ENCODE measurements around the gene P2RY12.
"Not testable (repeated sequence)": the region's sequence is repeated elsewhere in the genome, so short reads cannot be mapped to it uniquely, and the experiment has no call there.

P2RY12 gene

GRCh38 chr3:151393146-151393830, 8.7 kb upstream of the P2RY12 start:
- DNase-seq (ENCODE audit: low spot score): no peak

- not testable (repeated sequence) for DNase-seq (ENCODE audit: low spot score)
Observed at GRCh38 chr3:151392191-151392590, 7.6 kb upstream of the P2RY12 start.

GRCh38 chr3:151391720-151392119, 7.2 kb upstream of the P2RY12 start:
- no peak for DNase-seq (ENCODE audit: low spot score)

GRCh38 chr3:151387842-151388241, 3.3 kb upstream of the P2RY12 start:
- no peak for DNase-seq (ENCODE audit: low spot score)

DNA sequence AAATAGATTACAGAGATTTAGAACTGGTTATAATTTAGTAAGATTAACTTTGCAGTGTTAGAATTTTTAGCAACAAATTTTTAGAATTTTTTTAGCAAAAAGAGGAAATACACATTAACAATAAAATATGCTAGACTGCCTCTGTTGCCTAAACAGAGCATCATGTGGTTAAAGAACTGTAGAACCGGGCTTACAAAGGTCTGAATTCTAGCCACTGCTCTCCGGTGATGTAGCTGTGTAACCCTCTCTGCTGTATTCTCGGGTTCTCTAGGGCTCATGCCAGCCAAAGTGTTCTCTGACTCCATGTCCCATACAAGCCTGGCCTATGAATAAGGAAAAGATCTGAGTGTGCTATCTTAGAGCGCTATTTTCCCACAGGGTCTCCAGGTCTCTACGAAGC, 2.9 kb upstream of the P2RY12 start:
- no peak for DNase-seq (ENCODE audit: low spot score)

DNA sequence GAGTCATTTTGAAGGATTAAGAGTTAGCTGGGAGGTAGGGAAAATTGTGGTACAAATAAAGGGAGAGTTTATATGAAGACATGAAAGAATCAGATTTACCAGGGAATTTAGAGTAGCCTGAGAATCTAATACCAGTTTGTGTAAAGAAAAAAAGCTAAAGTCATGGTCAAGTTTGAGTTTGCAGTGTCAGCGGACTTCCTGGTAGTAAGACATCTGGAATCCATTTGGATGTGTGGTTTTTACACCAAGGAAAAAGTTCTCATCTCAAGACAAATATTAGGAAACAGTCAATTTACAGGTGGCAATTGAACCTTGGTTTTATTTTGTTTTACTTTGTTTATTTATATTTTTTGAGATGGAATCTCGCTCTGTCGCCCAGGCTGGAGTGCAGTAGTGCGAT, 1.5 kb upstream of the P2RY12 start:
- no peak for DNase-seq (ENCODE audit: low spot score)

DNA sequence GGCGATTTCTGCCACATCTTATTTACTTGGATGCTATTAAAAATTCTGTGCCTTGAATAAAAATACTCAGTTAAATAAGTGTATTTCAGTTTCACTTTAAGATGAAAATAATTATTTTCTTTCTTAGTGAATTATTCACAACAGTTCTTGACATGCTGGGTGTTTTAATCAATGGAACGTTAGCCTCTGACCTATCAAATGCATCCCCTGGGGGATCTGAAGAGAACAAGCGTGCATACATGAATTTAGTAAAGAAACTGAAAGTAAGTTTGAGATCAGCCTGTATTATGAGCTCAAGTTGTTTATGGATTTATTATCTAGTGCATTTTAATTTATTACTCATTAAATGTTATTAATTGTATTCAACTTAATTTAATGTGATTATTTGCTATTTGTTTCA, 597 bp downstream of the P2RY12 start:
- DNase-seq (ENCODE audit: low spot score): no peak

DNA sequence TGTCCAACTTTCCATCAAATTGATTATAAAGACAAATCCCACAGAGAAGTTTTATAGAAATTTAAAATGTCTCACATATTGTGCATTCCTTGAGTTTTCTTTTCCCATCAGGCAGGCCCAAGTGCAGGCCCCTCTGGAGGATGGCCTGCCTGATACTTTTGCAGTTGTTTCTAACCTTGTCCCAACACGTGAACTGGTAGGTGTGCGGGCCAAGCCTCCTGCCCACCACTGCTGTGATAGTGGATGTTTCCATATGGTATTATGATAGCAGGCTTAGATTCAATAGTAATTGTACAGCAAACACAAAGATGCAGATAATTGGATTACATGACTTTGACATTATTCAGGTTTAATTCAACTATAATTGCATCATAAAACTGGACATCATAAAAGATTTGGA, 1.4 kb downstream of the P2RY12 start:
- no peak for DNase-seq (ENCODE audit: low spot score)

- no peak for DNase-seq (ENCODE audit: low spot score)
Observed at GRCh38 chr3:151382671-151383070, 1.9 kb downstream of the P2RY12 start.

GRCh38 chr3:151379083-151379734, 5.3 kb downstream of the P2RY12 start:
- no peak for DNase-seq (ENCODE audit: low spot score)

DNA sequence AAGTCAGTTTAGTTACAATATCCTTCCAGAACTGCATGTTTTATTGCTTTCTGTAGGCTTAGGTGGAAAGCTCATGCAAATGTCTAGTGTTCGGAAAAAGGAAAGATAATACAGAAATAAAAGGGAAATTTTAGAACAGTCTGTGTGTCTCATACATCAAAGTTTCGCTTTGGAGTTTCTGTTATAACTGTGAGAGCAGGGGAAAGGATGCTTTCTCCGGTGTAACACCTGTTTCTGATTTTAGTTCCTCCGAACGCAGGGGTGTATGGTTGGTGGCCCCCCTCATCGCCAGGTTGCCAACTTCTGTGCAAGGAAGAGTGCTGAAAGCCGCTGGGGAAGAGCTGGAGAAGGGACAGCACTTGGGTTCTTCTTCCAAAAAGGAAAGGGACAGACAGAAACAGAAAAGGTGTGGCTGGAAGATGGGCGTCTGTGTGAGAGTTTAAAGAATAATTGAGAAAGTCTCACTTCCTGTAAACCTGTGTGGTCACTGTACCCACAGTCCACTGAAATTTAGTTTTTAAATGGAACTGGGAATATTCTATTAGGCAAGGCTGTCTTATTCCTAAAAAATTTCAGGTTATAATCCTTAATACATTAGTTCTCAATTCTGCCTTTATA, 6.7 kb downstream of the P2RY12 start:
- DNase-seq (ENCODE audit: low spot score): no peak

DNA sequence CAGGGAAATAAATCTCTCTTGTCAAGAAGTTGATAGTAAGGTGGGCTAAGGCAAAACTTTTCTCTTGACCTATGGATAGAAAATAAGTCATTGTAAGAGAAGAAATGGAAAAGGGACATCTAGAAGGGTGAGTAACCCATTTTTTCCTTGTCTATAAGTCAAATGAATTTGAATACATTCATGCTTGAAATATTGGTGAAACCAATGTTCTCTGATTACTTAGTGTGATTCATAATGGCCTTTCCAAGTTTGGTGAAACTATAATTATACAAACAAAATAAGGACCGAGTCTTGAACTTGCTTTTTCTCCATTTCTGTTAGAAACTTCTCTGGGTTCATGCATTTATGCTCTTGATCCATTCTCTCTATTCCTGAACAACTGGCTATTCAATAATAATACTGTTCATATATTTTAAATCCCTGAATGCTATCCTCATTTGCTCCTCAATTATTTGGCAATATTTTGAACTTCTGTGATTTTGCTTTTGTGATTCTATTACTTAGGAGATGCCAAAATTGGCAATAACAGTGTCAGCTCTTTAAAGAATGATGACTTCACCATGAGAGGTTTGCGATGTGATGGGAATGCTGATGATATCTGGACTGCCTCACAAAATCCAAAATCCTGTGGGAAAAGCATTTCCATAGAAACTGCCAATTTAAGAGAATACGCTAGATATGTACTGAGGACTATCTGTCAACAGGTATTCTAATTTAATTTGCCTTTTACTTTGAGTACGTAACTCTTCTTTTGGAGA, 12.3 kb downstream of the P2RY12 start:
- DNase-seq (ENCODE audit: low spot score): no peak

DNA sequence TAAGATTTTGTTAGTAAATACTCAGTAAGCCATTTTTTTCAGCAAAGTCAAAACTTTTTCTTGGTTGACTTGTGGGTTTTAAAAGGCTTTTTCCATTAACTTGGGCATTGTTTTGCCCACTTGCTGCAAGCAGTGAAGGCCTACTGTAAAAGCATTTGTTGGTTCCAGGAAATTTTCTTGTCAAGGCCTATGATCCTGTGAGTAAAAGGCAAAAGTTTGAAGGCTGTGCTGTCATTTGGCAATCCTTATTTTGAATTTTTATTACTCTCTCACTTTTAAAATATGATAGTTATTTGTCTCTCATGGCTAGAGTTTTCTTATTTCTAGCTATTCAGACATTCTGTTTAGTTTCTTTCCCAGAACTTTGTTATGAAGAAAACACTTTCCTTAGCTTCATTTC, 13.0 kb downstream of the P2RY12 start:
- no peak for DNase-seq (ENCODE audit: low spot score)

DNA sequence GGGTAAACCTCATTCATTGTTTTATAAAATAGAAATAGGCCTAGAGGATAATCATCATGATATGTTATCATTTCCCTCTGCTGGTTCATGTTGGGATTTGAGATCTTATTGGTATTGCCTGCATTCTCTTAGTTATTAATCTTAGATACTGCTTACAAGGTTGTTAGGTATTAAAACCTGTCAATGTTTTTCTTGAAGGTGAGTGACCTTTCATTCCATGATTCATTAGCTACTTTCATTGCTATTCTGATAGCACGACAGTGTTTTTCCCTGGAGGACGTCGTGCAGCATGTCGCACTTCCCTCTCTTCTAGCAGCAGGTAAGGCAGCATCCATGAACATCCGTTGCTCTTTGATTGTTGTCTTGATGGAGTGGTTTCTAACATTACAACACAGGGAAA, 17.1 kb downstream of the P2RY12 start:
- DNase-seq (ENCODE audit: low spot score): no peak

DNA sequence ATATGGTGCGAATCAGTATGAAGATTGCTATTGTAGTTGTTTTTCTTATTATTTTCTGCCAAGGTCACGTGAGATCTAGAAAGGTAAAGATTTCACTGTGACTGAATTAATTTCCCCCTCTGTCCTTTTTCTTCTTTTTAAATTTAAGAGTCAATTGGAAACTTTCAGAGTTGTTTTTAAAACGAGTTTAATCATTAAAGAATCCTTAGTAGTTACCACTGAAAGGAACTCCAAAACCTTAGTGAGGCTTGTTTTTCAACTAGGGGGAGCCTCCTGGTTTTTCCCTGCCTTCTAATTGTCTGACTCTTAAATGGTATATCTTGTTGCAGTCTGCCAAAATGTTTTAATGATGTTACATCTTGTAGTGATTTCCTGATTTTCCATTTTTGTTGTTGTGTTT, 17.6 kb downstream of the P2RY12 start:
- no peak for DNase-seq (ENCODE audit: low spot score)

- no peak for DNase-seq (ENCODE audit: low spot score)
Observed at GRCh38 chr3:151362751-151363174, 21.8 kb downstream of the P2RY12 start.

DNA sequence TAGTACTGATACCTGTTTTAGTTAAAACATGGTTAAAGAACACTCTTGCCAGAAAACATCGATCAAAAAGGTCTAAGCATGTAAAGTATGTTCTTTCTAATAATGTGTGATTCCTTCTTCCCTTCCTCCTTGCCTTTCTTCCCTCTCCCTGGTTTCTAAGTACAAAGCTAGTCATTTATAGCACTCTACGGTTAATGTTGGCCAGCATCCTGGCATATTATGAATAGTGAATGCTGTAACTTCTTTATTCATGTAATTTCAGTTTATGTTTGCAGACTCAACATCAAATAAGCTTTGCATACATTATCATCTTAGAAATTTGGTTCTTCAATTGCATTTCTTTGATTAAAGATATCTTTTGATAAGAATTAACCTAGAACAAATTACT, 27.1 kb downstream of the P2RY12 start:
- DNase-seq (ENCODE audit: low spot score): no peak

GRCh38 chr3:151356794-151357462, 27.6 kb downstream of the P2RY12 start:
- DNase-seq (ENCODE audit: low spot score): no peak

GRCh38 chr3:151351648-151352047, 32.9 kb downstream of the P2RY12 start:
- no peak for DNase-seq (ENCODE audit: low spot score)

GRCh38 chr3:151351219-151351618, 33.3 kb downstream of the P2RY12 start:
- no peak for DNase-seq (ENCODE audit: low spot score)

- DNase-seq (ENCODE audit: low spot score): no peak
Observed at GRCh38 chr3:151350656-151351055, 33.9 kb downstream of the P2RY12 start.

GRCh38 chr3:151347432-151347831, 37.1 kb downstream of the P2RY12 start:
- DNase-seq (ENCODE audit: low spot score): no peak
